HG03103 (cell line): ENCODE results near the gene POLRMT.
"Not testable (repeated sequence)": the region's sequence is repeated elsewhere in the genome, so short reads cannot be mapped to it uniquely, and the experiment has no call there.

Experiments used
- ATAC-seq: cut with Tn5 transposase; IDR thresholded peaks from one replicate; pipeline ENCODE4 v1.9.1; 2021; ENCODE audit warnings: low read depth; ENCODE audit not compliant: unreplicated experiment

The POLRMT gene

DNA sequence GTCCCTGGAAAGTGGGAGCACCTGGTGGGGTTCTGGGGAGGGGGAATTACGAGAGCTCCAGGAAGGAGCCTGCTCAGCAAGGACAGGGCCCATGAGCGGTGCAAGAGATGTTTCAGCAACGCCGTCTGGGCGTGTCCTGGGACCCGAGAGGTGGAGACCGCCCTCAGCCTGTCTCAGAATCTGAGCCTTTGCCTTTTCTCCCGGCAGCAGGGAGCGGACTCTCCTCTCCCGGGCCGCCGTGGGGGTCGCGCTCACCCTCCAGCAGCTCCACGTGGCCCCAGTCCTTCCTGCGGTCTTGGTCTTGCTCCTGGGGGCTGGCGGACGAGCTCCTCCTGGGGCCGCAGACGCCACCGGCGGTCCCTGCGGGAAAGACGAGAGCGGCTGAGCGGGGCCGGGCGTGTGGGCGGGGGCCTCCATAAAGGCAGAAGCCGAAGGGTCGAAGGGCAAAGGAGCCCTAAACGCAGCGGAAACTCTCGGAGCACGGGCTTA is 714 bp downstream of the POLRMT start:
- no peak for ATAC-seq

DNA sequence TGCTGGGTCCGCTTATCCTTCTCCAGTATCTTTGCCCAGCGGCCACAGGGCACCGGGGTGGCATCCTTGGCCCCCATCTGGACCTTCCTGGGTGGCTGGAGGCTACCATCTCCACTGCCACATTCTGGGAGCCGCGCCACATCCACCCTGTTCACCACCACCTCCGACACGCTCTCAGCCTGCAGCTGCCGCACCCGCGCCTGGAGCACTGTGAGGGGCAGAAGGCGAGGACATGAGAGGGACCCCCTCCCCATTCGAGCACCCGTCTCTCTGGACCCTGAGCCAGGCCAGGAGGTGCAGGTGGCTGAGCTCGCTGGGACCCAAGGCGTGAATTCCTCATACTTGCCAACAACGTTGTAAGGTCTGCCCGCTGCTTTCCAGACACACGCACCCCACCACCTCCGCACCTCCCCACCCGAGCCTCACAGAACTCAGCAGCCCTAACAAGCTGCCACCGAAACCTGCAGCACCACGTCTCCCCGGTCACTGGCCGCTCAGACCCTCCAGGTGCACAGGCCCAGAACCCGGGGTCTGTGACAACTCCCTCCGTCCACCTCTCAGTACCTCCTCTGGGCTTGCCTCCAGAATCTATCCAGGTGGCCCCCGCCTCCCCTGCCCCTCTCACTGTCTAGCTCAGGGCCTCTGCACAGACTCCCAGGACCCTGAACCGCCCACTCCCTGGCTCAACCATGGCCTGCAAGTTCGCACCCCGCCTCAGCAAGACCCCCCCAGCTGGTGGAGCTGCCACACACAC is 3.2 kb downstream of the POLRMT start:
- no peak for ATAC-seq

DNA sequence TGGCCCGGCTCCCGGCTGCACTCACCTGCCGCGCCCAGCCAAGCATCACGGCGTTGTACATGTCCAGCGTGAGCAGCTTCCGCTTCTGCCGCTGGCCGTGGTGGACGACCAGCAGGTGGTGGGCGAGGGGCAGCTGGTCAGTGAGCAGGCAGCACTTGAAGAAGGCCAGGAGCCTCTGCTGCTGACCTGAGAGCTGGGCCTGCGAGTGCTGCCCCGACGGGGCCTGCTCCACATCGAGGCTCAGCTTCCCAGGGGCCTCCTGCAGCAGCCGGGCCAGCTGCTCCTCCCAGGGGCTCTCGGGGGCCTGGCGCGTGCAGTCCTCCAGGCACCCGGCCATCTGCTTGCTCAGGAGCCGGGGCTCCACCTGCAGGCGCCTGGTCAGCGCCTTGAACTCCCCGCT is 3.8 kb downstream of the POLRMT start:
- not testable (repeated sequence) for ATAC-seq

DNA sequence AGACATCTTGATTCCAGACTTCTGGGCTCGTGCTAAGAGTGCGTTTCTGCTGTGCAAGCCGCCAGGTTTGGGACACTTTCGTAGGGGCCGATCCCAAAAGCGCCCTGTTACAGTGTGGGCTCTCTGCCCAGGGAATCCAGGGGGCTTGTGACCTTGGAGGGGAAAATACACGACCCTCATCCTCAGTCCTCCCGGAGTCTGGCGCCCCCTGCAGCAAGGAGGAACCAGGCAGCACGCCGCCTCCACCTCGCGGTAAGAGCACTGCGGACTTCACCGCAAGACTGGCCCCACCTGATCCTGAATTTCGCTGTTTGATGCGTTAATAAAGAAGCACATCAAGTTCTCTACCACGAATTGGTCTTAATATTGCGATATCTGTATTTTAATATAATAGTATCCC is 5.2 kb downstream of the POLRMT start:
- ATAC-seq, result no peak

DNA sequence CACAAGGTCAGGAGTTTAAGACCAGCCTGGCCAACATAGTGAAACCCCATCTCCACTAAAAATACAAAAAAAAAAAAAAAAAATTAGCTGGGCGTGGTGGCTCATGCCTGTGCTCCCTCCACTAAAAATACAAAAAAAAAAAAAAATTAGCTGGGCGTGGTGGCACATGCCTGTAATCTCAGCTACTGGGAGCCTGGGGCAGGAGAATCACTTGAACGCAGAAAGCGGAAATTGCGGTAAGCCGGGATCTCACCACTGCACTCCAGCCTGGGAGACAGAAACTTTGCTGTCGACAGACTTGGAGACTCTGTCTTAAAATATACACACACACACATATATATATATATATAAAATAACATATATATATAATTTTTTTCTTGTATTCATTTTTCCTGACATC is 6.8 kb downstream of the POLRMT start:
- not testable (repeated sequence) for ATAC-seq

DNA sequence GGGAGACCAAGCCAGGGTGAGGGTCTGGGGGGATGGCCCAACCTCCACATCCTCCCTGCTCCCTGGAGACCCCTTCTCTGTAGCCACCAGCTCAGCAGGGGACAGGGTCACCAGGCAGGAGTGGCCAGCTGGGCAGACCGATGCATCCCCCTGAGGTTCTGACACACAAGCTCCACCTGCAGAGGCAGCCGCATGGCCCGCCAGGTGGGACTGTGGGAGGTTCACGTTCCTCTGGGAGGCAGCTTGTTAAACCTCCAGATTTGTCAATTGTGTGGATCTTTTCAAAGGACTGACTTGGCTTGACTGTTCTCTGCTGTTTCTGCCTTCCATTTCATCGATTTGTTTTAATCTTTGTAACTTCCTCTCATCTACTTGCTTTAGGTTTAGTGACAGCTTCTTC is 8.1 kb downstream of the POLRMT start:
- ATAC-seq, result no peak

DNA sequence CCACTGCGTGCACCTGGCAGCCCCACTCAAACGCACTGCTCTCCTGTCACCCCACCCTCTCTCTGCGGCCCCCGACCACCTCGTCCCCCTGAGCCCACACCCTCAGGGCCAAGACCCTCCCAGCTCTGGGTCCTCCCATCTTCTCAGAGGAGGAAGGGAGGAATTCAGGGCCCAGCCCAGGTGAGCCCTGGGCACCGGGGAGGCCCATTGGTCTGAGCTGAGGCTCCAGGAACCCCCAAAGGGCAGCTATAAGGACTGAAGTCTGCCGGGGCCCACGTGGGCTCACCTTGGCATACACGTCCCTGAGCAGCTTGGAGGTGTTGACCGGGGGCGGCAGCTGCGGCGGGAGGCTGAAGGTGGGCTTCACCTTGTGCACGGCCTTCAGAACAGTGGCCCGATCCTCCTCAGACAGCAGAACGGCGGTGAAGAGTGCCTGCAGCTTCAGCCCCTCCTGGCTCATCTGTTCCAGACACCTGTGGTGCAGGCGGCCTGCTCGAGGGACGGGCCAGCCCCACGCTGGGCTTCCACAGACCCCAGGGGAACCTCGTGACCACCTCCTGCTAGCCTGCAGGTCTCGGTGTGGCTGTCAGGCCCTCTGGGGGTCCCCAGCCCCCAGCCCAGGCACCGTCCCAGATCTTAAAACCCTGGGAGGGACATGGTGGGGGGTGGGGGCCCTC is 8.8 kb downstream of the POLRMT start:
- no peak for ATAC-seq

DNA sequence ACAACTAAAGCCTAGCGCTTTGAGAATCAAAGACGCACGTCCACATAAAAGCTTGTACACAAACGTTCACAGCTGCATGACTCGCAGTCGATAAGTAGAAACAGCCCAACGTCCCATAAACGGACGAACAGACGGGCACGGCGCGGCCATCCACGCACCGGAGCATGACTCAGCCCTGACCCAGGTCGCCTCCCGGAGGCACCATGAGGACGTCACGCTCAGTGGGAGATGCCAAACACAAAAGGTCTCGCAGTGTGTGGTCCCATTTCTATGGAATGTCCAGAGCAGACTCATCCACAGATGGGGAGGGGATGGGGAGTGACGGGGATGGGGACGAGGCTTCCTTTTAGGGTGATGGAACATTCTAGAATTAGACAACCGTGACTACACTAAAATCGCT is 9.4 kb downstream of the POLRMT start:
- no peak for ATAC-seq

DNA sequence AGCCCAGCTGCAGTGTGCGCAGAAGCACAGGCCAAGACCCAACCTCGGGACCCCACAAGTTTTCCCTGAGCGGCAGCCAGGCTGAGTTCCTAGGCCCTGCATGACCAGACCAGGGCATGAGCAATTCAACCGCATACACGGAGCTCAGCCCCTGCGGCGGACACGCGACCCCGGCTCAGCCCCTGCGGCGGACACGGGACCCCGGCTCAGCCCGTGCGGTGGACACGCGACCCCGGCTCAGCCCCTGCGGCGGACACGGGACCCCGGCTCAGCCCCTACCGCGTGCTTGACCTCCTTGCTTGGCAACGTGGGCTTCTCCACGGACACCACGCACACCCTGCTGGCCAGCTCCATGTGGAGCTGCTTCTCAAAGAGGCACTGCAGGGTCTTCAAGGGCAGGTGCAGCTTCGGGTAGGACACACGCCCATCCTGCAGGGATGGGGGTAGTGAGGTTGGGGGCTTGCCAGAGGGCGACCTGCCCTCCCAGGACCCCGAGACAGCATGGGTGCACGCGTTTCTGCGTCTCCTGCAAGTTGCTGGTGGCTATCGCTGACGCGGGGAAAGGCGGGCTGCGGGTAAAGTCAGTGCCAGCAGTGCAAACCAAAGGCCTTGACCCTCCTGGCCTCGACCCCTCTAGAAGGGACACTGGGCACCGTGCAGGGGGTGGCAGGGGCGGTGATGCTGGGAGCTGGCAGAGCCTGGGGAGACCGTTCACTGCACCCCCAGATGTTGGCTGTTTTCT is 10.0 kb downstream of the POLRMT start:
- no peak for ATAC-seq

DNA sequence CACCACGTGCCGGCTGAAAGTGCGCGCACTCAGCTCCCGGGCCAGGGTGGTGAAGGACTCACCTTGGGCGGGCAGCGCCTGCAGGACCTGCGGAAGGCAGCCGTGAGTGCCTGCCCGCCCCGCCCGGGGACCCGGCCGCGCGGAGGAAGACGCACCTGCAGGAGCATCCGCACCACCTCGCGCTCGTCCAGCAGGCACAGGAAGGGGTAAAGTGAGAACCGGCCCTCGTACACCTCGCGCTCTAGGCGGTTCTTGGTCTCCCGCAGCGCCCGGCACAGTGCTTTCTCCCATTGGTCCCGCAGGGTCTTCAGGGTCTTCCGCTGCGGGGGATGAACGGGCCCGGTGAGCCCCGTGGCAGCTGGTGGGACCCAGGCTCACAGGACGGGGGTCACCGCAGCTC is 10.7 kb downstream of the POLRMT start:
- no peak for ATAC-seq

DNA sequence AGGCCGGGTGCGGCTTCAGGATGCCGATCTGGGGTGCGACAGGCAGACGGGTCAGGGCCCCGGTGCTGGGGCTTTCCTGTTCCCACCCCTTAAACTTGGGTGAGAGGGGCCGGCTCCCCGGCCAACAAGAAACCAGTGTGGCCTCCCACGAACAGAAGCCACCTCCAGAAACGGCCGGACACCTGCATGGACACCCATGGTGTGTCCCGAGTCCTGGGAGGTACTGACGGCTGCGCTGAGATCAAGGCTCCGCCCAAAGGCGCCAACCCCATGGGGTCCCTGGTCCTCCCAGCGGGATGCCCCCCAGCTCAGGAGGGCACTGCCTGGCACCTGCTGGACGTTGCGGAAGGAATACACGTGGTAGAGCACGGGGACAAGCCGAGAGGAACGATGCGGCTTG is 11.5 kb downstream of the POLRMT start:
- no peak for ATAC-seq

DNA sequence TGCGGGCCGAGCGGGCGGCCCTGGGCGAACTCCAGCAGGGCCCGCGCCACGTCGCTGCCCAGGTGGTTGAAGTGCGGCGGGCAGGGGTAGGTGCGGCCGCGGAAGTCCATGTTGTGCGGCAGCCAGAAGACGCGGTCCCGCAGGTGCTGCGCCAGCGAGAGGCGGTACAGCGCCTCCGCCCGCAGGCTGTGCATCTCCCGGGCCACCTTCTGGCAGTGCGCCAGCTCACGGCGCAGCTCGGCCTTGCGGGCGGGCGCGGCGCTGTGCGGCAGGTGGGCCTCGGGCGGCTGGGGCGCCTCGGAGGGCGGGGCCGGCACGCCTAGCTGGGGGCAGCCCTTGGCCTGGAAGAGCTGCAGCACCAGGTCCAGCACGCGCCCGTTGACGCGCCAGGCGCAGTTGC is 12.1 kb downstream of the POLRMT start:
- ATAC-seq, result not testable (repeated sequence)

DNA sequence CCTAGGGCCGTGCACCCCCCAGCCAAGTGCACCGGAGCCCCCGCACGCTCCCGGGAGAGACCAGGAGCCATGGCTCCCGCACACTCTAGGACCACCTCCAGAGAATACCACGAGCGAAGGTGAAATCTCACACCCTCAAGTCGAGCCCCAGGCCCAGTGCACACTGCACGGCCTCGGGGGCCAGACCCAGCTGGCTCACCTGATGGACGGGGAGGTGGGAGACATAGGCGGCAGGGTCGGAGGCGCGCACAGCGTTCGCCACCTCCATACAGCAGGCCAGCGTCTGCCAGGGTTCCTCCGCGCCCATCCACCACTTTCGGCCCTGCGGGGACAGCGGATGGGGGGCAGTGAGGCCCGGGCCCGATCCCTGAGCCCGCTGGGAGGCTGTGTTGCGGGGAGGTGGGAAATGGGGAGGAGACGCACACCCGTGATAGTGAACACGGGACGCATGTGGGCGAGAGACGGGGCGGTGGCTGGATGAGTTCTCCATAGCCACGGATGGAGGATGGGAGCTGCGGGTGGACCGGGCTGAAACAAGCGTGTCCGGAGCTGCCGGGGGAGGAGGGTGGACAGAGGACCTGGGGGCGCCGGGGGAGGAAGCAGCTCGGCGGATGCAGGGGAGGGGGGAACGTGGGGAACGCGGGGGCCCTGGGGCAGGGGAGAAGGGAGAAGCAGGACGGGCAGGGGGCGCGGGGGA is 13.0 kb downstream of the POLRMT start:
- ATAC-seq, result no peak

DNA sequence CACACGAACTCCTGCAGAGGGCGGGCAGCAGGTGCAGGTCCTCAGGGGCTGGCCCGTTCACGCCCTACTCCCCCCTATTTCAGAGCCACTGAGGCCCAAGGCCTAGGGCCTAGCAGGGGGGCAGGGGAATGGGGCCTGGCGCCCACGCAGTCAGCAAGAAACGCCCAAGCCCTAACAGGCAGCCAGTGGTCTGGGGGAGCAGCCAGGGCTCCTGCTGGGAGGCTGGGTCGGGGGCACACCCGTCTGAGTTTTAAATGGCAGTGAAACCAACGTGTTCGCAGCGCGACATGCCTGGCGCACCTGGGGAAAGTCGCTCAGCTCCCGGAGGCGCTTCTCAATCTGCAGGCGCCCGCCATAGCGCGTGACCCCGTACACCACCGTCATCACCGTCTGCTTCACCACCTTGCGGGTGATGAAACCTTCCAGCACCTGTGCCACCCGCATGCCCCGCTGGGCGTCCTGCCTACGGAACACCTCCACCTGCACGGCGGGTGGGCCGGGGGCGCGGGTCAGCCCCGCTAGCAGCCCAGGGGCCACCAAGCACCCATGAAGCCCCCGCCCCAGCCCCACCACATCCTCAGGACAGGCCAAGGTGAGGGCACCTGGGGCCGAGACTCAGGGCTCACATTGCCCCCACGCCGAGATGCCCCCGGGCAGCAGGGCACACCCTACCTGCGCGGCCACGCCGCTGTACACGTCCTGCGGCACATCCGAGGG is 13.9 kb downstream of the POLRMT start:
- ATAC-seq, result no peak

DNA sequence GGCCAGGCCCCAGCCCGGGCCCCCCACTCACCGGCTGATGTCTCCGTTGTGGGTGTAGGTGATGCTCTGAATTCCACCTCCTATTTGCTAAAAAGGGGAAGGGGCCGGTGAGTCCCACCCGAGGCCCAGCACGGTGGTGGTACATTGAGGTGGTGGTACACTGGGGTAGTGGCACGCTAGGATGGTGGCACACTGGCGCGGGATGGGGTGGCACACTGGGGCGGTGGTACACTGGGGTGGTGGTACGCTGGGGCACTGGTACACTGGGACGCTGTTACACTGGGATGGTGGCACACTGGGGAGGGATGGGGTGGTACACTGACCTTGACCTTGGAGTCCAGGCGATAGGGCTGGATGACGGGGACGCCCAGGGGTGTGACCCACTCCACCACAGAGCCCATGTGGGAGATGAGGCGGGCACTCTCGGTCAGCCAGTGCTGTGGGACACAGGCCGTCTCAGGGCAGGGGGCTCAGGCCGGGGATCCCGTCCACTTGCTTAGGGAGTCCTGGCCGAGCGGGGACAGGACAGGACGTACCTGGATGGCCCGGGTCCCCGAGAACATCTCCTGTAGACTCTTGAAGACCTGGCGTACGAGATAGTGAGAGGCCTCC is 14.6 kb downstream of the POLRMT start:
- ATAC-seq, result no peak

DNA sequence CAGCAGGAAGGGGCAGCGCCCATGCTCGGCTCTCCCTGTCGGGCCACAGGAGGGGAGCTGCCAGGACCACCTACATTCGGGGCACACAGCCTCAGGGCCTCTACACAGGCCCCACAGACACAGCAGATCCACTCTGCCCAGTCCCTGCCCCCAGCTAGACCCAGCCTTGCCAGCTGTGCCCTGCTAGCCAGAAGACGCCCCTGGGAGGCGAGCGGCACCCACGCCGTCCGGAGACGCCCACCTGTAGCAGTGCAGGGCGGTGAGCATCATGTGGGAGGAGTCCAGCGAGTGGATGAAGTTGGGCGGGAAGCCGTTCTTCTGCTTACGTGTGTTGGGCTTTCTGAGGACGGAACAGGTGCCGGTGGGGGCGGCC is 15.1 kb downstream of the POLRMT start:
- no peak for ATAC-seq

DNA sequence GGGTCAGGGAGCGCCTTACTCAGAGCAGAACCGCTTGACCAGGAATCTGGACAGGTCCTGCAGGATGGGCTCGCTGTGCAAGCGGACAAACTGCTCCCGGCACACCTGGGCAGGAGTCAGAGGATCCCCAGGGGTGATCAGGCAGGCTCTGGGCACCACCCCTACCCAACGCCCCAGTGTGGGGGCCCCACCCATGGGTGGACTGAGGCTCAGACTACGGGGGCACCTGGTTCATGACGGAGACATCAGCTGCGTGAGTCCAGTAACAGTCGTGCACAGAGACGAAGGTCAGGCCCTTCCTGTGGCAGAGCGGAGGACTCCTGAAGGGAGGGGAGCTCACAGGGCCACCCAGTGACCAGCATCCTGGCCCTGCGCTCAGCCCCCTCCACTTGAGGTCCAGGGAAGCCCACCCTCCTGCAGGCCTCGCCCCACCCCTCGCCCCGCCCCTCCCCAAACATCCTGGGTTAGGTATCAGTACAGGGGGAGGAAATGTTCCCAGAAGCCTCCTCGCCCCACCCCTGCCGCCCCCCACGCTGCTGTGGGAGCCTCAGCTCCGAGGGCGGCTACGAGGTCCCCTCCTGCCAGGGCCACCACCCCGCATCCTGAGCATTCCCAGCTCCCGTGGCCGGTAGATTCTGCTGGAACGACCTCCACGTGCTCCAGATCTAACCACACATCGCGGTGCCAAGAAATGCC is 15.6 kb downstream of the POLRMT start:
- ATAC-seq, result no peak

DNA sequence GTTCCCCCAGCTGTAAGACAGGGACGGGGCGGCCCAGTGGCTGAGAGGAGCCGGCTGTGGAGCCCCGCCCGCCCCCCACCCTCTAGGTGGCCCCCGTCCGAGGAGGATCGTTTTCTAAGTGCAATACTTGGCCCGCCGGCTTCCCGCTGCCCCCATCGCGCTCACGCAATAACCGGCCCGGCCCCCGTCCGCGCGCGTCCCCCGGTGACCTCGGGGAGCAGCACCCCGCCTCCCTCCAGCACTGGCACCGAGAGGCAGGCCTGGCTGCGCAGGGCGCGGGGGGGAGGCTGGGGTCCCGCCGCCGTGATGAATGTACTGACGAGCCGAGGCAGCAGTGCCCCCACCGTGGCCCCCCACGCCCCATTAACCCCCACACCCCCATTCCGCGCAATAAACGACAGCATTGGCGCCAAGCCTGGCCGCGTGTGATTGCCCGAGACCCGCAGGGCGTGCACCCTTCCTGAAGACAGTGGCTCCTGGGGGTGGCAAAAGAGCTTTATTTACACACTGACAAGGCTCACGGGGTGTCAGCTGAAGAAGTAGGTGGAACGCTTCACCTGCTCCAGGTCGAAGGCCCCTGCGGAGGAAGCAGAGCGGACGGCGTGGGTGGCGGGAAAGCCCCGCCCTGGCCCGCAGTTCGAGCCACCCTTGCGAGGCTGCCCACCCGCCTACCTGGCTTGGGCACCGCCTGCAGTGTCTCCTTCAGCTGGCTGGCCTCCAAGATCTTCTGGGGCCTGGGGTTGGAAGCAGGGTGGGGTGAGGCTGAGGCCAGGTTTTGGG is 16.4 kb downstream of the POLRMT start:
- no peak for ATAC-seq
